RWPE2 (cell line): ENCODE data around the gene CCDC6.
"Not testable (repeated sequence)": the region's sequence is repeated elsewhere in the genome, so short reads cannot be mapped to it uniquely, and the experiment has no call there.

Experiments used
- ATAC-seq: fragments of 200-7000 bp; cut with Tn5 transposase; 3 replicates; pipeline ENCODE4 v1.9.1; 2021; ENCODE audit warnings: low read depth
- DNase-seq: peaks from one replicate; pipeline ENCODE4 v3.0.0-alpha.2; 2020; ENCODE audit warnings: low spot score
- H3K27ac ChIP-seq: fragments of 450-650 bp; 2 replicates; pipeline ENCODE4 v1.5.1; 2017; ENCODE audit warnings: mild to moderate bottlenecking; ENCODE audit not compliant: poor library complexity, severe bottlenecking
- H3K27me3 ChIP-seq: fragments of 250-450 bp; sonication (Bioruptor Pico); 2 replicates; pipeline ENCODE4 v1.5.1; 2021; ENCODE audit warnings: mild to moderate bottlenecking, moderate library complexity; ENCODE audit not compliant: insufficient read depth, poor library complexity, severe bottlenecking
- H3K36me3 ChIP-seq: fragments of 250-450 bp; sonication (Bioruptor Pico); 2 replicates; pipeline ENCODE4 v1.5.1; 2020; ENCODE audit warnings: low read depth, mild to moderate bottlenecking, moderate library complexity
- H3K4me1 ChIP-seq: fragments of 250-450 bp; sonication (Bioruptor Pico); 2 replicates; pipeline ENCODE4 v1.5.1; 2021; ENCODE audit warnings: mild to moderate bottlenecking, moderate library complexity; ENCODE audit not compliant: insufficient read depth, poor library complexity, severe bottlenecking
- H3K4me3 ChIP-seq: fragments of 250-450 bp; sonication (Bioruptor Pico); 2 replicates; pipeline ENCODE4 v1.5.1; 2021; ENCODE audit warnings: mild to moderate bottlenecking, moderate library complexity; ENCODE audit not compliant: severe bottlenecking
- H3K9me3 ChIP-seq: fragments of 250-450 bp; sonication (Bioruptor Pico); 2 replicates; pipeline ENCODE4 v1.5.1; 2021; ENCODE audit warnings: mild to moderate bottlenecking, moderate library complexity; ENCODE audit not compliant: severe bottlenecking
- CTCF ChIP-seq: fragments of 450-650 bp; IDR thresholded peaks from one replicate; pipeline ENCODE4 v1.5.1; 2017; ENCODE audit warnings: mild to moderate bottlenecking, moderate library complexity; ENCODE audit not compliant: poor library complexity, severe bottlenecking

CCDC6 gene

GRCh38 chr10:59799421-59799820 is 106.9 kb downstream of the CCDC6 start:
- H3K27ac ChIP-seq: no peak overlapping the region
- H3K9me3 ChIP-seq: no peaks in the 10 kb centered on the region
- no peak overlapping the region for H3K4me3 ChIP-seq
- no peak for TF ChIP-seq CTCF
- peaks cover 52% of the 10 kb centered on the region for H3K36me3 ChIP-seq
- DNase-seq (no peak), ATAC-seq (no peak)
- no peaks in the 10 kb centered on the region for H3K4me1 ChIP-seq
- no peaks in the 10 kb centered on the region for H3K27me3 ChIP-seq

DNA sequence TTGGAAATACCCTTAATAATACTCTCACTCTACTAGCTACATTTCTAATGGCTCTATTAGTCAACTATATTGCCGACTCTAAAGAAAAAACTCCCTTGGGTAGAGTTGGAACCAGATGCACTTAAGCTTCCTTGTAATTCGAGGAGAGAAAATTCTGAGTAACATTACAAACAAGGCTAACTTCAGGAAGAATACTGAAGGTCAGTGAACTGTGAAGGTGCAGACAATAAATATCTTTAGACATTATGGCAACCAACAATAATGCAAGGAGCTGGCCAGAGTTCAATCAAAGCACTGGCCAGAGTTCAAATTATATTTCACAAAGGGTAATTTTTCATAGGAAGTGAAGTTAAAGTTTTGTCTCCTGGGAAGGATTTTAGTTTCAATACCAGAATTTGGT is 112.4 kb downstream of the CCDC6 start:
- Histone ChIP-seq H3K9me3 (no peaks in the 10 kb centered on the region), H3K27me3 (no peaks in the 10 kb centered on the region), H3K4me3 (no peak overlapping the region), H3K27ac (no peak overlapping the region), H3K36me3 (peaks cover 53% of the 10 kb centered on the region), H3K4me1 (no peaks in the 10 kb centered on the region)
- no peak for TF ChIP-seq CTCF
- no peak for ATAC-seq
- no peak for DNase-seq

- no peak overlapping the region for H3K4me3 ChIP-seq
- no peak overlapping the region for H3K27ac ChIP-seq
- no peaks in the 10 kb centered on the region for H3K27me3 ChIP-seq
- no peak for DNase-seq
- H3K36me3 ChIP-seq: peaks cover 53% of the 10 kb centered on the region
- H3K9me3 ChIP-seq: no peaks in the 10 kb centered on the region
- ATAC-seq: no peak
- no peaks in the 10 kb centered on the region for H3K4me1 ChIP-seq
- TF ChIP-seq CTCF: no peak
These were observed 113.5 kb downstream of the CCDC6 start for GRCh38 chr10:59792812-59793211.

DNA sequence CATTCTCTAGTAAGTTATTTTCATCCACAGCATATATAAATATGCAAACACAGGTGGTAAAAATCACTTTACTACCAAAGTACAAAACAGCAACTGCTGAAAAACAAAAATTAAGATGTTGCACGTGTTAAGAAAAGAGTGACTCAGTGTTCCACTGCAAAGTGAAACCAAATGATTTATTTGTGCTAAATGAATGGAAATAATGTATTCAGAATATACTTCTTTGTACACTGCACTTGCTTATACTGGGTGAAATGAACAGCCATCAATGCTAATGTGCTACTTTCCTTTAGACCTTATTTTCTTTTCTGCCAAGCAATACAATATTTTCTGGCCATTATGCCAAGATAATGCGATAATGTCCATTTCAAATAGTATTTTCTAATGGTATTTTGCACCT is 114.8 kb downstream of the CCDC6 start:
- ATAC-seq (no peak), DNase-seq (no peak)
- Histone ChIP-seq H3K36me3 (peaks cover 50% of the 10 kb centered on the region), H3K4me1 (no peaks in the 10 kb centered on the region), H3K4me3 (no peak overlapping the region), H3K9me3 (no peaks in the 10 kb centered on the region), H3K27ac (no peak overlapping the region), H3K27me3 (no peaks in the 10 kb centered on the region)
- TF ChIP-seq CTCF: no peak

- not testable (repeated sequence) for H3K27me3 ChIP-seq, H3K4me3 ChIP-seq, H3K27ac ChIP-seq, H3K9me3 ChIP-seq, ATAC-seq, DNase-seq, H3K4me1 ChIP-seq
- peaks cover 35% of the 10 kb centered on the region for H3K36me3 ChIP-seq
These were observed 116.3 kb downstream of the CCDC6 start for GRCh38 chr10:59790080-59790479.

DNA sequence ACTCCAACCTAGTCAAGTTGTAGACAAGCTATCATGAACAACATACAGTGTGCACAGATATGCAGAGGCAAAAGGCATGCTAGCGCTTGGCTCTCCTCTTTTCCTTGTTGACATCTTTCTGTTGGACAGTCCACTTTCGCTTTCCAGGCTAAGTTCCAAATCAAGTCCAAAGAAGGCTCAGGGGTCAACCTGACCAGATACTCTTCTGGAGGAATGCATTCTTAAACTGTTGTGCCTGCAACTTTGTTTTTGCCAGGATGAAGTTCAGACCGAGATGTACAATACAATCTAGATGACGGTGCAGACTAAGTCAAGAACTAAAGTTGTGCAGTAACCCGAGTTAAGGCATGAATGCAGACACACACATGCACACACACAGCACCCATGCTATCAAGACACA is 117.4 kb downstream of the CCDC6 start:
- H3K27me3 ChIP-seq, ATAC-seq, H3K9me3 ChIP-seq, H3K4me1 ChIP-seq, H3K27ac ChIP-seq, H3K4me3 ChIP-seq, DNase-seq: not testable (repeated sequence)
- peaks cover 25% of the 10 kb centered on the region for H3K36me3 ChIP-seq

GRCh38 chr10:59787032-59787431 is 119.3 kb downstream of the CCDC6 start:
- not testable (repeated sequence) for ATAC-seq, H3K27me3 ChIP-seq, H3K4me3 ChIP-seq, DNase-seq, H3K27ac ChIP-seq, H3K4me1 ChIP-seq, H3K9me3 ChIP-seq, H3K36me3 ChIP-seq

DNA sequence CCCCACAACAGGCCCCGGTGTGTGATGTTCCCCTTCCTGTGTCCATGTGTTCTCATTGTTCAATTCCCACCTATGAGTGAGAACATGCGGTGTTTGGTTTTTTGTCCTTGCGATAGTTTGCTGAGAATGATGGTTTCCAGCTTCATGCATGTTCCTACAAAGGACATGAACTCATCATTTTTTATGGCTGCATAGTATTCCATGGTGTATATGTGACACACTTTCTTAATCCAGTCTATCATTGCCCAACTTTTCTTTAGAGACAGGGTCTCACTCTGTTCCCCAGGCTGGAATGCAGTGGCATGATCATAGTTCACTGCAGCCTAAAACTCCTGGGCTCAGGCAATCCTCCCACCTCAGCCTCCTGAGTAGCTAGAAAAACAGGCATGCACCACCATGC is 120.9 kb downstream of the CCDC6 start:
- not testable (repeated sequence) for DNase-seq, H3K4me3 ChIP-seq, H3K27ac ChIP-seq, H3K27me3 ChIP-seq, H3K9me3 ChIP-seq, H3K4me1 ChIP-seq, ATAC-seq, H3K36me3 ChIP-seq
